Stimulated activated CD8-positive, alpha-beta memory T cell treated with anti-CD3 and anti-CD28 coated beads, Interleukin-2, amount 100 ng/mL, for 1 hour (primary cell): ENCODE results near the gene MSH3.

Experiments
- DNase-seq, 2 donors: peaks; one replicate each; pipeline ENCODE4 v3.0.0-alpha.2; 2020; ENCODE audit warnings: low read depth in 2 of 2

The MSH3 gene

DNA sequence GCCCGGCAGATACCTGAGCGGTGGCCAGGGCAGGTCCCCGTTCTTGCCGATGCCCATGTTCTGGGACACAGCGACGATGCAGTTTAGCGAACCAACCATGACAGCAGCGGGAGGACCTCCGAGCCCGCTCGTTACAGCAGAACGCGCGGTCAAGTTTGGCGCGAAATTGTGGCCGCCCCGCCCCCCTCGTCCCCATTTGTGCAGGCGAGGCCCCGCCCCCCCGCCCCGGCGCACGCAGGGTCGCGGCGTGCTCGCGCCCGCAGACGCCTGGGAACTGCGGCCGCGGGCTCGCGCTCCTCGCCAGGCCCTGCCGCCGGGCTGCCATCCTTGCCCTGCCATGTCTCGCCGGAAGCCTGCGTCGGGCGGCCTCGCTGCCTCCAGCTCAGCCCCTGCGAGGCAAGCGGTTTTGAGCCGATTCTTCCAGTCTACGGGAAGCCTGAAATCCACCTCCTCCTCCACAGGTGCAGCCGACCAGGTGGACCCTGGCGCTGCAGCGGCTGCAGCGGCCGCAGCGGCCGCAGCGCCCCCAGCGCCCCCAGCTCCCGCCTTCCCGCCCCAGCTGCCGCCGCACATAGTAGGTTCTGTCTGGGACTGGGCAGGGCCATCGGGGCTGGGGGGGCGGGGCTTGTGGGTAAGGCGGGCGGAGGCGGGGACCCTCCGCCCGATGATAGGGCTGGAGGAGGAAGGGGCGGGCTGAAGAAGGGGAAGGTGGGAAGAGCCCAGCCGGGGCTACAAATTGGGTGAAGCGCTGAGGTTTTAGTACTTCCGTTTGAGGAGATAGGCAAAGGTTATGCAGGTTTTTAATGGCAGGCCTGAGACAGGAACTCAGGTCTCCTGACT, at the start of gene MSH3, which contains the start of gene DHFR:
Gene MSH3, plus strand, starts transcription at position 262 of the 840 bp plus-strand sequence. Its CDS starts 76 bp downstream, at position 338.
Gene DHFR, minus strand, starts transcription at position 593 of the 840 bp plus-strand sequence. Its CDS starts 494 bp downstream, at position 99.
- peak; percentile 76 for DNase-seq

DNA sequence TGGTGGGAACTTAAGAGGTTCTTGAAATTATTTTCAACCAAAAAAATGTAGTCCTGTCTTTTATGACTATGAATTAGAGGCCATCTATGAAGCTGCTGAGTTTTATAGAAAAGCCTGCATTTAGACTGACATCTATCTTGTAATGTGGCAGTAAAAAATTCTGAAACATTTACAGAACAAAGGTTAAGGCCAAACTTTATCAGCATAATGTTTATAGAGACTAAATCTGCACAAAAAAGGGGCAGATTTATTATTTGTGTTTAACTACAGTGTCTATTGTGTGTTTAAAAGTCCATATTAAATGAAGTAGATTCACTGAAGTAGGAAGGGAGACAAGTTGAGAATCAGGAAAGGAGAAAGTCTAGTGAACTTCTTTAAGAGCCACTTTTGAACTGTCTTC, 47.1 kb upstream of the MSH3 start:
- DNase-seq, result no peak

DNA sequence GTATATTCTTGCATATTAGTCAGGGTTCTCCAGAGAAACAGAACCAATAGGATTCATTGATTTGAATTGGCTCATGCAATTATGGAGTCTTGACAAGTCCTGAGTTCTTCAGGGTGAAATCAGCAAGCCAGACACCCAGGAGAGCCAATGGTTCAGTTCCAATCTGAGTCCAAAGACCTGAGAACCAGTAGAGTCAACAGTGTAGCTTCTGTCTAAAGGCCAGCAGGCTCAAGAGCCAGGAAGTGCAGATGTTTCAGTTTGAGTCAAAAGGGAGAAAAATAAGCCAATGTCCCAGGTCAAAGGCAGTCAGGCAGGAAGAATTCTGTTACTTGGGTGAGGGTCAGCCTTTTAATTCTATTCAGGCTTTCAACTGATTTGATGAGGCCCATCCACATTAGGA, 46.6 kb upstream of the MSH3 start:
- DNase-seq, result no peak

GRCh38 chr5:80608731-80609130, 45.7 kb upstream of the MSH3 start:
- no peak for DNase-seq

DNA sequence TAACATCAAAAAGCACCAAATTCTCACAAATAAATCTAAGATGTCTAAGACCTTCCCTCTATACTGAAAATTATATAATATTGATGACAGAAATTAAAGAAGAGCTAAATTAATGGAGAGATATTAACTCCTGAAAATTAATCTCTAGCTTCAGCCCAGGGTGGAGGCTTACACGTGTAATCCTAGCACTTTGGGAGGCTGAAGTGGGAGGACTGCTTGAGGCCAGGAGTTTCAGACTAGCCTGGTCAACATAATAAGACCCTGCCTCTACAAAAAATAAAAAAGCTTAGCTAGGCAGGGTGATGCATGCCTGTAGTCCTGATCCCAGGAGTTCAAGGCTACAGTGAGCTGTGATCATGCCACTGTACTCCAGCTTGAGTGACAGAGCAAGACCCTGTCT, 44.8 kb upstream of the MSH3 start:
- no peak for DNase-seq

- DNase-seq, result no peak
Measured at GRCh38 chr5:80615266-80615914, 39.1 kb upstream of the MSH3 start.

- no peak for DNase-seq
Measured at GRCh38 chr5:80618438-80618837, 36.0 kb upstream of the MSH3 start.

DNA sequence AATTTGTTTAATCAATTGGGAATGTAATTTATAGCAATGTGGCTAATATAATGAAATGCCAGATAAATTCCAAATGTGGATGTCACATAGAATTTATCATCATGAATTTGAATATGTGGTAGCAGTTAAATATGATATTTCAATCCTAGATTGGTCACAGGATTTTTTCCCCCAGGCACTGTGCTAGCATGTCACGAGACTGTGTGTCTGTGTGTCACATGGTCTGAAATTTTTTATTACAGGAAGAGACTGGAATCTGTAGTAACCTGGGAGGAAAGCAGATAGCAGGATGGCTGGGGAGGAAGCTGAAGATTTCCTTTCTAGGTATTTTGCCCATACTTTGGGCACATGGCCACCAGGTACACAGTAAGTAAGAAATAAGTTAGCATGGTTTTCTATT, 35.4 kb upstream of the MSH3 start:
- DNase-seq, result no peak

- DNase-seq, result no peak
Measured at GRCh38 chr5:80620211-80620610, 34.2 kb upstream of the MSH3 start.

DNA sequence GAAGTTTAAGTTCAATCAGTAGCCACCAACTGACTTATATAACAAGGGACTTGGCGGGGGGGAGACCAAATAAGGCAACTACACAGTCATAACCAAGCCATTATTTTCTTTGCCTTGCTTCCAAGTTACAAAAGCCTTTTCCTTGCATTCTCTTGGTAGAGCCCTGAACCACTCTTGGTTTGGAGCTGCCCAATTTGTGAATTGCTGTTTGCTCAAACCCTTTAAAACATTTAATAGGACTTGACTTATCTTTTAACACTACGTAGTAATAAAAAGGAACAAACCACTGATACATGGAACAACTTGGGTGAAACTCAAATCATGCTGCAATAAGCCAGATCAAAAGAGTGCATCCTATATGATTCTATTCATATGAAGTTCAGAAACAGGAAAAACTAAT, 31.7 kb upstream of the MSH3 start:
- no peak for DNase-seq

DNA sequence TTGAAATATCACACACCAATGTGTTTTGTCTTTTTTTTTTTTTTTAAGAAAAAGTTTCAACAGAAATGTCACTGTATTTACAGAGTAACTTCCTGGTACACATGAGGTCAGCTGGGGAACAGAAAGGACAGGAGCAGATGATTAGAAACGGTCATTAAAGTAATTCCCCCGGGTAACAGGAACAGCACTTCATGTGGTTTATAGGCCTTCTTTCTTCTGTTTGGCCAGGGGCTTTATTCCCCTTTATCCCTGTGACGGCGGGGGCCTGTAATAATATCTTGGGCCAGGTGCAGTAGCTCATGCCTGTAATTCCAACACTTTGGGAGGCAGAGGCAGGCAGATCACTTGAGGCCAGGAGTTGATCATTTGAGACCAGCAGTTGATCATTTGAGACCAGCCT, 30.5 kb upstream of the MSH3 start:
- no peak for DNase-seq

DNA sequence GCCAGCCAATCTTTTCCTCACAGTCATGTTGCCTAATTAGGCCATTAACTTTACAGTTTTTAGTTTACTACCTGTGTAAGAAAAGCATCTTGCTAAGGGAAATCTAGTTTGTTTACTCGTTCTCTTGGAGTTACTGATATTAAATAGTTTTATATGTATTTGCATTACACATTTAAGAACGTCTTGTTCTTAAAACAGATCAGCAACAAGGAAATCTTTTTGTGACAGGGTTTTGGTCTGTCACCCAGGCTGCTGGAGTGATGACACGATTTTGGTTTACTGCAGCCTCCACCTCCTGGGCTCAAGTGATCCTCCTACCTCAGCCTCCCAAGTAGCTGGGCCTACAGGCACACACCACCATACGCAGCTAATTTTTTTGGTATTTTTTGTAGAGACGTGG, 29.2 kb upstream of the MSH3 start:
- DNase-seq, result no peak

DNA sequence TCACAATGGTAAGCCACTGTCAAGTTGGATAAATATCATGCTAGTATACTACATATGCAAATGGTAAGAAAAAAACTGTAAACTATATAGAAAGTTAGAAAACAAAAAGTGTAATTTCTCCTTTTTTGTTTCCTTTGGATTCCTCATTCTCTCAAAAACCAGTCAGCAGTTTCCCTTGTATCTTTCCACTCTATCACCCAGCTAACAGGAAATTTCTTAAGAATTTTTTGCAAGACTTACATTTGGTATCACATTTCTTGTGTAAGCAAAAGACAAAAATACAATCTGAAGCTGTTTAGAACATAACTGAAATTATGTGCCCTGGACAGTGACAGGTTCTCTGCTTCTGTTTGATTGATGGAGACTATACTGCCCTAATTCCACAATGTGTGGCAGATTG, 25.2 kb upstream of the MSH3 start:
- no peak for DNase-seq

DNA sequence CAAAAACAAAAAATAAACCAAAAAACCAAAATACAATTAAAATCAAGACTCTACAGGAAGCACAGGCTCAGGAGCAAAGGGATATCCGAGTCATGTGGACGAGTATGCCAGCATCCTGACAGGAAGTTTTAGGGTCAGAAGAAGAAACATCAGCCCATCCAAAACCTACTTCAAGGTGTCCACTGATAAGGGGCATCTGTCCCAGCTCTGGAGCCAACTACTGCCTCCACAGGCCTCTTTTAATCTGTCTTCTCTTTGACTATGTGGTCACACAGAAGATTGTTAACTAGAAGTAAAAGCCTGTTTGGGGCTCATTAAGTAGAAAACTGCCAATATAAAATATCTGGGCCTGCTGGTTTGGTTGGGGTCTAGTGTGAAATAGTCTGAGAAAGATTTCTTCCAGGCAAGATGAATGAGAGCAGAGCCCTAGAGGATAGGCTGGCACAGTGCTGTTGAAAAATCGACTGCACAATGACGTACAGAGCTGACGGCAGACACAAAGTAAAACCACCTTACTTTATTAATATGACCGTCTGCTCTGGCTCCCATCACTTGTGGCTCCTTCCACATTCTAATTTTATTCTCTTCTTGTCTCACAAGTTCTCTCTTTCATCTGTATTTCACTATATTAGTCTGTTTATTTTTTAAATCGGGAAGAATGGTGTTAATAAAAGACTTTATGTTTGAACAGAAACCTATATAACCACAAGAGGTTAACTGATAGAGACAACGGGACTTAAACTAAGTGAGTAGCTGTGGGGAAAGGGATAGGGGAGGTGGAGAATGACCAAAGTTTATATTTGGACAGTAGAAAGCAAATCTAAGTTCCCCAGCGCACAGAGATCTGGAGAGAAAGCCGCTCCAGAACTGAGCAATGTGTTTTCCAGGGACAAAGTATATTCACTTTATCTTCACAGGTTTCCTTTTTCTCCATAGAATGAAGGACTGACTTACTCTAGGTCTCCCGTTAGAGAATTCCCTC, 22.9 kb upstream of the MSH3 start:
- no peak for DNase-seq

GRCh38 chr5:80632700-80633099, 21.8 kb upstream of the MSH3 start:
- DNase-seq, result no peak

DNA sequence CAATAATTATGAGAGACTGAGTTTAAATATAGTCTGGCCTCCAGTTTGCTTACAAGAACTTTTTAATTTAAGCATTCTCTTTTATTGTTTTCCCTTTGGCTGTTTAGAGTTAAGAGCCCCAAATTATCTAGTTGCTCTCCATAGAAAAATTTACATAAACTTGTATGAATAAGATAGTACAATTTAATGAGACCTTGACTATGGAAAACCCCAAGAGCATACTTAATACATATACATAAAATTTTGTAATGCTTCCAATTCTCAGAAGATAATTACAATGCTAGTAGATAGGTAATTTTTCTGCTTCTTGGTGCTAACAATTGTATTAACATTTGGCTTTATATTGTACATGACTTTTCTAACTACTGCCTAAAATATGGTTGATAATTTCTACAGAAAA, 20.3 kb upstream of the MSH3 start:
- DNase-seq, result no peak

- DNase-seq, result no peak
Measured at GRCh38 chr5:80641353-80641752, 13.1 kb upstream of the MSH3 start.

- no peak for DNase-seq
Measured at GRCh38 chr5:80644900-80645299, 9.6 kb upstream of the MSH3 start.

DNA sequence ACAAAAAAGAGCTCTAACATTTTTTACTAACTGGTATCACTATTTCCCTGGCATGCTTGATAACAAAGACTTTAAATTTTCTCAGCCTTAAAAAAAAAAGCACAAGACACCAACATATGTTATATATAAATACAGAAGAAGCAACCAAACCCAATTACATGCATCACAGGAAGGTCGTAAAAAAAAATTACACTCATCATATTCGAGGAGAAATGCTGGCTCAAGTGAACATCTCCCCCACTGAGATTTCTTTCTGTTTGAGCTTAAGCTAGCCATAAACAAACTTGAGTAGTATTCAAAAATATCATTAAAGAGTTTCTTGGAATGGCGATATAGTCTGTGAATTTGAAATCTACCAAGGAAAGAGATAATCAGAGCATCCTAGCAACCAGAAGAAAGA, 7.5 kb upstream of the MSH3 start:
- no peak for DNase-seq

DNA sequence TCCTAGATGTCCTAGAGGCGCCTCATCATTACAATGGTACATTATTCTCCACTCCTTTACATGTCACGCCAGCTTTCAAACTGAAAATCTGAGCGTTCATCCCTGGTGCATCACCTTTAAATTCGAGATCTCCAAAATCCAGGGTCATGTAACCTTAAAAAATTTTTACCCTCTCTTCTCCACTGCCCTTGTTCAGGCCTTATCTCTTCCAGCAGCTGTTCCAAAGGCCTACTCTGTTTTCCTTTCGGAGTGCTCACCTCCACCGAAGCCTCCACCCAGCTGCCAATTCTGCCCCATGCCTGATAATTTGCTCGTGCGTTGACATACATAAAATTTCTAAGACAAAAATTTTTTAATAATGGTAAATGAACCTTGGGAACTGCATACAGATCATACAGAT, 950 bp upstream of the MSH3 start:
- DNase-seq, result no peak

GRCh38 chr5:80654054-80654390, 430 bp upstream of the MSH3 start:
- DNase-seq, result no peak

DNA sequence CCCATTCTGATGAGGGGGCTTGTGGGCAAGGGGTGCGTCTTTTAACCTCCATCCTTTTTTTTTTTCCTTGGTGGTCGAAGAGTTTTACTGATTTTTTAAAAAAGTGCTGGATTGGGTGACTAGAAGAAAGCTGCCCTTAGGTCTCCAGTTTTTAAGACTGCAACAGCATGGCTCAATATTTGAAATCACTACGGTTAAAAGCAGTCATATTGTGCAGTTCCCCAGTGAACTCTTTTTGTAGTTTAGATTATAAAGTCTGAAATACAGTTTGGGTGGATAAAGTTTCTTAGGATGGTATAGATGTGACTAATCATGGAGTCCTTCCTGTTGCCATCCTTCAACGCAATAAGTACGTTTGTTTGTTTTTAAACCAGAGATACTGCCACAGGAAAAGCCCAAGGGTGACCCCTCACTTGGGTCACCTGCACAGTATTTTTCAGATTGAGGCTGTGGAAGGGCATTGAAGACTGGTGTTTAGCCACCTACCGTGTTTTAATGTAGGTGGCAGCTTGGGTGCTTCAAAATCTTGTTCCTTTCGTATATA, 851 bp downstream of the MSH3 start:
- DNase-seq, result no peak
